Sciatic nerve (tissue), 2 donors: ENCODE results near the gene OR52N2. TPM values are rescaled to one million over a fixed set of nuclear protein-coding genes. Genes with fewer than 3 reads are reported as not detected.

Experiments
- ATAC-seq: fragments of 200-7000 bp; cut with Tn5 transposase; one replicate; pipeline ENCODE4 v1.9.1; 2020; ENCODE audit warnings: mild to moderate bottlenecking, moderate library complexity
- DNase-seq: peaks from one replicate; pipeline ENCODE4 v3.0.0-alpha.2; 2020; ENCODE audit warnings: low spot score
- intact Hi-C: fragments of 100-400 bp; cut with DNase I; formaldehyde crosslinking; loops from one replicate; pipeline ENCODE4 v1.14.2; 2022
- total RNA-seq: library from RNA; stranded (reverse); fragmentation: NEBNext Ultra II Directional; extraction: Animal tissue kit (Norgen Biotek cat#: 25700); gene quantifications from one replicate; pipeline ENCODE4 v1.2.1, GENCODE V29; 2021
- donor health status: DM: no; HTN: no; CAD: no.
- donor health status: DM: no; HTN: no; CAD: no.

OR52N2 gene
- total RNA-seq, 1 donor from 2014 or later: not detected

- ATAC-seq: no peak
- no peak for DNase-seq
- intact Hi-C loops: no loop called here
Observed at GRCh38 chr11:5865826-5866225, 57.1 kb downstream of the OR52N2 start.

Other genes with a start within 250 kb of the OR52N2 start
- gene OR52B6, start 228.0 kb upstream of the OR52N2 start, total RNA-seq: not detected
- gene TRIM6, start 212.3 kb upstream of the OR52N2 start, total RNA-seq: 3.3 TPM
- 7.2 TPM for gene TRIM34, start 183.9 kb upstream of the OR52N2 start, total RNA-seq
- 28.4 TPM for gene TRIM5, start 123.8 kb upstream of the OR52N2 start, total RNA-seq
- gene TRIM22, start 119.1 kb upstream of the OR52N2 start, total RNA-seq: 86.7 TPM
- gene OR56B1, start 72.5 kb upstream of the OR52N2 start, total RNA-seq: 0.40 TPM
- gene OR52N4, start 54.7 kb upstream of the OR52N2 start, total RNA-seq: 0.85 TPM
- not detected for gene OR52N5, start 25.6 kb upstream of the OR52N2 start, total RNA-seq
- gene OR52N1, start 17.7 kb upstream of the OR52N2 start, total RNA-seq: 0.13 TPM
- gene OR52E6, start 33.0 kb downstream of the OR52N2 start, total RNA-seq: not detected
- gene OR52E8, start 48.8 kb downstream of the OR52N2 start, total RNA-seq: not detected
- not detected for gene OR52E4, start 71.7 kb downstream of the OR52N2 start, total RNA-seq
- gene OR52E5, start 84.3 kb downstream of the OR52N2 start, total RNA-seq: not detected
- gene OR56A3, start 133.3 kb downstream of the OR52N2 start, total RNA-seq: not detected
- gene OR56A5, start 159.6 kb downstream of the OR52N2 start, total RNA-seq: not detected
- not detected for gene OR52L1, start 178.1 kb downstream of the OR52N2 start, total RNA-seq
- 0.09 TPM for gene OR56A4, start 198.0 kb downstream of the OR52N2 start, total RNA-seq
- 0.13 TPM for gene OR56A1, start 221.8 kb downstream of the OR52N2 start, total RNA-seq